Fibroblast of pulmonary artery (primary cell): Measurements from ENCODE around the gene CAPN7.

ENCODE experiments used
- DNase-seq: peaks from one replicate; pipeline ENCODE4 v3.0.0-alpha.2; 2010; ENCODE audit warnings: low read depth
- H3K4me3 ChIP-seq: replicated peaks from 2 replicates; pipeline ENCODE4 v1.5.1; 2011; ENCODE audit warnings: low read depth, mild to moderate bottlenecking, control low read depth, low read length, moderate library complexity
- TF ChIP-seq, protein P1 (sequence below): IDR thresholded peaks from 2 replicates; pipeline ENCODE4 v1.5.1; 2011; ENCODE audit warnings: mild to moderate bottlenecking, control low read depth, low read length, inconsistent platforms; ENCODE audit errors: missing control alignments

Gene CAPN7

DNA sequence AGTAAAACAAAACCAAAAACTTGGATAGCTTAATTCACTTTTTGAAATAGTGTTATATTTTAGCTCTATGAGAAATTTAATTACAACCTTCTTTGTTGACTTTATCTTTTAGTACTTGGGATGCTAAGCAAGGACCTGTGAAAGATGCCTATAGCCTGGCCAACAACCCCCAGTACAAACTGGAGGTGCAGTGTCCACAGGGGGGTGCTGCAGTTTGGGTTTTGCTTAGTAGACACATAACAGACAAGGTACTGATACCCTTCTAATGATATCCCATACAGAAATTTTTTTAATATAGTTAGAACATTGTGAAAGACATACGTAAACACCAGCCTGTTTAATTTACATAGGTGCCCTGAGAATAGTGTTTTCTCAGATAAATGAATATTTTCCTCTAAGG is 35.3 kb downstream of the CAPN7 start:
- TF ChIP-seq, protein P1, sequence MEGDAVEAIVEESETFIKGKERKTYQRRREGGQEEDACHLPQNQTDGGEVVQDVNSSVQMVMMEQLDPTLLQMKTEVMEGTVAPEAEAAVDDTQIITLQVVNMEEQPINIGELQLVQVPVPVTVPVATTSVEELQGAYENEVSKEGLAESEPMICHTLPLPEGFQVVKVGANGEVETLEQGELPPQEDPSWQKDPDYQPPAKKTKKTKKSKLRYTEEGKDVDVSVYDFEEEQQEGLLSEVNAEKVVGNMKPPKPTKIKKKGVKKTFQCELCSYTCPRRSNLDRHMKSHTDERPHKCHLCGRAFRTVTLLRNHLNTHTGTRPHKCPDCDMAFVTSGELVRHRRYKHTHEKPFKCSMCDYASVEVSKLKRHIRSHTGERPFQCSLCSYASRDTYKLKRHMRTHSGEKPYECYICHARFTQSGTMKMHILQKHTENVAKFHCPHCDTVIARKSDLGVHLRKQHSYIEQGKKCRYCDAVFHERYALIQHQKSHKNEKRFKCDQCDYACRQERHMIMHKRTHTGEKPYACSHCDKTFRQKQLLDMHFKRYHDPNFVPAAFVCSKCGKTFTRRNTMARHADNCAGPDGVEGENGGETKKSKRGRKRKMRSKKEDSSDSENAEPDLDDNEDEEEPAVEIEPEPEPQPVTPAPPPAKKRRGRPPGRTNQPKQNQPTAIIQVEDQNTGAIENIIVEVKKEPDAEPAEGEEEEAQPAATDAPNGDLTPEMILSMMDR, result peak; percentile 37
- DNase-seq, result peak; percentile 31

DNA sequence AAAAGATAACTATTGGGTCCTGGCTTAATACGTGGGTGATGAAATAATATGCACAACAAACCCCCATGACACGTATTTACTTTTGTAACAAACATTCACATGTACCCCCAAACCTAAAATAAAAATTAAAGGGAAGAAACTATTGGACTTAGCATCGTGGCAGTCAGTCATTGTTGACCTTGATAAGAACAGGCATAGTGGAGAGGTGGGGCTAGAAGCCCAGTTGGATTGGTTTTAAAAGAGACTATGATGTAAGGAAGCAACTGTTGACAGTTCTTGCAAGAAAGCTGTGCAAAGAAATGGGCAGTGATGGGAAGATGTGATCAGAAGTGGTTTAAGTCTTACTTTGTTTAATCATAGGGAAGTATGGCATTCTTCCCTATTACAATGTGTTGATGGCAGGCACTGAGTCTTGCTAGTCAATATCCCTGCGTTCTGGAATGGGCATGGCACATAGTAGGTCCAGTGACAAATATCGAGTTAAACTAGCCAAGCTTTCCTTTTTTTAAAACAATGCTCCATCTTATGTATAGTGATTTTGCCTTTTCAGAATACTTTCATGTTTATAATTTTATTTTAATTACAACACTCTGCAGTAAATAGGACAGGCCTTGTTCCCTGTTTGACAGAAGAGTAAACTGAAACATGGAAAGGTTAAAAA is 37.9 kb downstream of the CAPN7 start:
- TF ChIP-seq, protein P1, result no peak
- no peak for DNase-seq
- H3K4me3 ChIP-seq, result no peak overlapping the region

More for the DNA sequence above, 35.3 kb downstream of the CAPN7 start:
- no peak overlapping the region for H3K4me3 ChIP-seq

DNA sequence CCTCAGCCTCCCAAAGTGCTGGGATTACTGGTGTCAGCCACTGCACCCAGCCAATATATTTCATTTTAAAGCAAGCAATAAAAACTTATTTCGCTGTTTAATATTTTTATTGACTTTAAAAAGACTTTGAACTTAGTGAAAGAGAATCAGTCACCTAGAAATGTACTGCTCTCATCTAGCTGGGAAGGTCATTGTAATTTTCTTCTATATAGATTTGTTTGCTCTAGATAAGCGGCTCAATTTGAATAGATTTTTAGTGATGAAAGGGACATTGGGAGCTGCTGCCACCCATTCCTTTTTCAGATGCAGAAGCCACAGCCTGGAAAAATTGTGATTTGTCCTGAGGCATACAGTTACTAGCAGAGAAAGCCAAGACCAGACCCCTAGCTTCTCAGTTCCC is 40.1 kb downstream of the CAPN7 start:
- TF ChIP-seq, protein P1, result no peak
- DNase-seq, result no peak
- H3K4me3 ChIP-seq, result no peak overlapping the region

DNA sequence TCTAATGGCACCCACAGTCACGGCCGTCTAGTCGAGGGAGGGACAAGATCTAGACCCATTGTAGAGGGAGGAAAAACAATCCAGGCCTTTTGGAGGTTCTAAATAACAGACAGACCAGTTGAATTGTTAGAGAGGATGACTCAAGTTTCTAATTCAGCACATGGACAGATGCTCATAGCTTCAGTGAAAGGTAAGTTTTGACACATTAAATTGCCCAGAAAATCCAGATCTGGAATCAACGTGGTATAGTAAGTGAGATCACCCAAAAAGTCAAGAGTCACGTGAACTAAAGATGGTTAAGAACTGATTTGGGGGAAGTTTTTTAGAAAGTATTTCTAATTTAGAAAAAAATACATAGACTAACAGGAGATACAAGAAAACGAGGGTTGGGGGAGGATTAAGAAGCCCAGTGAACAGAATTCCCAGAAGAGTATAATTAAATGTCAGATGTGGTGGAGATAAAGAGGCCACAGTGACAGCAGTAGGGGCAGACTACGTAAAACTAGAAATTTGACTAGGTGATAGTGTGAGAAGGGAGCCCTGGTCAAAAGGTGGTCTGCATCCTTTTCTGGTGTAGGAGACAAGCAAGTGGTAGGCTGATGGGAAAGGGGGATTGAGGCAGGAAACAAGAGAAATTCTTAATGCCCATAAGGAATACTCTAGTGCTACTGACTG is 47.1 kb downstream of the CAPN7 start:
- no peak overlapping the region for H3K4me3 ChIP-seq
- no peak for DNase-seq
- TF ChIP-seq, protein P1, result no peak

DNA sequence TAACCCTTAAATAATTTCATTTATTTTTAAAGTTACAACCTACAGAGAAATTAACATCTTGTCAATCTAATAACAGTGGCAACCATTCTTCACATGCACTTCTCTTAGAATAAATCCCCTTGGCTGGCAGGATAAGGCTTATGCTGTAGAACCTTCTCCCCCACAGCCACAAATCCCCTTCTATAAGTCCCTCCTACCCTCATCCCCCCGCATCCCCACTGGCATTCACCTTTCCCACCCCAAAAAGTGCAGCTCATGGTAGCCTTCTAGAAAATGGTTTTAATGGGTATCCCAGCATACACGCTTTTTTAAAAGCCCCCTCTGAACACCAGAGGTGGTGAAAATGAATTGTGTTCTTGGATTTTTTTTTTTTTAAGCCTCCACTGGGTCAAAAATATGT is 49.2 kb downstream of the CAPN7 start:
- H3K4me3 ChIP-seq, result no peak overlapping the region
- TF ChIP-seq, protein P1, result no peak
- no peak for DNase-seq

DNA sequence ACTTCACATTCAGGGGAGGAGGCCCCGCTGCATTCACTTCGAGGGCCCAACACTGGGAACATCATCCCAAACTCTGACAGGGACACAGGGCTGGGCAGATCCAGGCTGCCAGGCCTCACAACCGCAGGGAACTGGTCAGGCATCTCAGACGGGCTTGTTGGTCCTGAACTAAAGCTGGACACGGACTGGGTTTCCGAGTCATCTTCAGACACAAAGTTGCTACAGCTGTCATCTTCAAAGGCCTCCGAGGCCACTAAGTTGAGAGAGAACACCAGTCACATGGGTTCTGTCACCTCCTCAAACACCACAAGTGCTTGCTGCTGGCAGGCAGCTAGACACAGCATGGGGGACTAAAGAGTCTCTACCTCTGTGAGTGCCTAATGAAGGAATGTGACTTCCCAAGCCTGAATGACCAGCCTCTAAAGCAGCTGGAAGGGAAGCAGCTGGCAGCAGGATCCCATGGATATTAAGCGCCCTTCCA is 50.9 kb downstream of the CAPN7 start:
- no peak for DNase-seq
- TF ChIP-seq, protein P1, result no peak
- no peak overlapping the region for H3K4me3 ChIP-seq
